ENCODE measurements around the gene SBF2.

Gene SBF2

DNA sequence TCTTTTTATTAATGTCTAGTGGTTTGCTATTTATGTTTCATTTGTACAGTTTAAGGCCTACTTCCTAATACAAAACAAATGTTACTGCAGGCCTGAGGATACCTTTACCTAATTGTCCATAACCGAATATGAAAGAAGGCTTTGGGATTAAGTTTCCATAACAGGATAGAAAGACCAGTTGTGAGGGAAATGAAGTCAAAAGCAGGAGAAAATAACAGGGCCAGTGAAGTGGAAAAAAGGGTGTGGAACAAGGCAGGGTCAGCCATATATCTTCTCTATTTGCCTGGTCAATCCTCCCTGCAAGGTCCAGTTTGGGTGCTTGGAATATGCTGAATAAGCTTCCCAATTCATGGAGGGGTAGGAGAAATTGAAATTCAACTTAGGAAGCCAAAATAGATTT lies 418.6 kb downstream of the SBF2 start:
- no peak for DNase-seq

- DNase-seq = no peak
Observed at GRCh38 chr11:9874466-9874865, 419.6 kb downstream of the SBF2 start.

- DNase-seq = no peak
Observed at GRCh38 chr11:9868641-9869040, 425.4 kb downstream of the SBF2 start.

DNA sequence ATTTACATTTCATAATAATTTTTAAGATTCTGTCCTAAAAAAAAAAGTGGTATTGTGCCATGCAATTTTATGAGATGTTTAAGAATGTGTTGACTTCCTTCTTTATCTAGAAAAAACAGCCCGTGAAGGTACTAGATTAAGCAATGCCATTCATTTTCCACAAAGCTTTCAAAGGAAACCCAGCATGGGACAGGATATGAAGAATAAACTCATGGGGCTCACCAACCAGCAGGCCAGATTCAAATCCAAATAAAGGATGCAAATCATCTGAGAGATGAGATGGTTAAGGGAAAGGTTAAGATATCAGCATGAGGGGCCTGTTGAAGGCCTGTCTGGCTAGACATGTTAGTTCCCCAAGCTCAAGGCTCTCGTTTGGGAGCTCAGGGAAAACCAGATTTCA lies 431.0 kb downstream of the SBF2 start:
- no peak for DNase-seq

- no peak for DNase-seq
Observed at GRCh38 chr11:9861860-9862725, 431.9 kb downstream of the SBF2 start.

DNA sequence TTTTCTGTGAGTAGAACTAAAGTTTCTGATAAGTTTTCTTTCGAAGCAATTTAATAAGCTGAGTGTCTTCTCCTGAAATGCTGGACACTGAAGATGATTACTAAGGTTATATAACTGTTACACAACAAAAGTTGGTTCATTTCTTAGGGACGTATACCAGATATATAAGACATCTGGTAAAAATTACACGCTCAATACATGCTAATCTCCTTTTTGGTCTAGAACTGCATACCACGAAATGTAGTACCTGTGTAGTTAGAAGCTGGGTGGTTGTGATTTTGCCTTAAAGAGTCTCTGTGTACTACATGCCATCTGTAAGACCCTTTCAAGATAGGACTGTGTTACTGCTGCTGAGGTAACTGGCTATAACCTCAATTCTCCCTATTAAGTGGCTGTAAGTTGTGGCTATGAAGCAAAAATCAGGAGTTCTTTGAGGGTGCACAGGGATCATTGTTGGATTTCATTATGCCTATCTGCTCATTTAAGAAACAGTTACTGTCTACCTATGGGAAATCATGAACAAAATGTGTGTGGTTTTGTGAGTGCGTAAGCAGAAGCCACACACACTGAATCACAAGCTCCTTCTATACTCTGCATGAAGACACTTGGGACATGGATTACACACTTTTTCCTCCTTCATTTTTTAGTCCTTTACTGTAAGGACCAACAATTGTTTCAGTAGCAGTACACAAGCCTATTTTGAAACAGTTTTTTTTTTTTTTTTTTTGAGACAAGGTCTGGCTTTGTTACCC lies 434.3 kb downstream of the SBF2 start:
- no peak for DNase-seq

- no peak for DNase-seq
Observed at GRCh38 chr11:9858822-9859221, 435.2 kb downstream of the SBF2 start.

DNA sequence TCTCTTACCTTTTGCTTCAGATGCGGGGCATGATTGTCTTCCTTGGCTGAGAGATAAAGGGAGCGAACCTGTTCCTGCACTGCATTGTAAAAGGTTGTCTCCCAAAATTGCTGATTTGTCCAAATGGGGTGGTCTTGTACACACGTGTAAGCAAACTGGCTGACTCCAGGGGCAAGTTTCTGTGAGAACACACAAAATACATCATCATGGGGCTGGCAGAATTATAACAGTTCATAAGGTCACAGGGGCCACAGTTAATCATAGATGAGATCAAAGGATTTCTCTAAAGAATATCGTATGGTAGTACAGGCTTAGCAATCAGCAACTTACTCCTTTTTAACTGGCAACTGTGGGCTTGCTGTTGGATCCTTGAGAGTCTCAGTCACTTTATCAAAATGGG lies 435.8 kb downstream of the SBF2 start:
- DNase-seq = no peak

DNA sequence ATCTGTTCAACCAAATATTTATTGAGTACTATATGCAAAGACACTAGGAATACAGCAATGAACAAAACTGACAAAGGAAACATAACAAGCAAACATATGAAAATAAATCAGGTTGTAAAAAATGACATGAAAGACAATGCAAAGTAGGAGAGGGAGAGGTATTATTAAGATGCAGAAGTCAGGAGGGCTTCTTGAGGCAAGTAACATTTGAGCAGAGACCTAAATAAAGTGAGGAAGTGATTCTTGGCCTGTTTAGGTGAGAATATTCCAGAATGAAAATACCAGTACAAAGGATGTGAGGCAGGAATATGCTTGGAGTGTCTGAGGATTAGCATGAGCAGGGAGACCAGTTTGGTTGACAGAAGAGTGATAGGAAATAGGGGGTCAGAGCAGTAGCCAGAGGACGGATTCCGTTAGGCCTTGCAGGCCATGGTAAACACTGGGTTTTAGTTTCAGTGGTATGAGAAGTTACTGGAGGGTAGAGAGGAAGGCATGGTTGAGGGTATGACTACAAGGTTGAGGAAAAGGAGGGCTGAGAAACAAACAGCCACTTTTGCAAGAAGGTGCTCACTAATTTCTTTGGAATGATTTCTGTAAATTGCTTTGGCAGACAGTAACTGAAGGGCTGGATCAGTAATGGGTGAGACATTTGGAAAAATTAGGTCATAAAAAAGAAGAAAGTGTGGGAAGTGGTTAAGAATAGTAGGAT lies 438.3 kb downstream of the SBF2 start:
- DNase-seq = no peak

GRCh38 chr11:9853929-9854552 lies 440.0 kb downstream of the SBF2 start:
- DNase-seq = no peak

DNA sequence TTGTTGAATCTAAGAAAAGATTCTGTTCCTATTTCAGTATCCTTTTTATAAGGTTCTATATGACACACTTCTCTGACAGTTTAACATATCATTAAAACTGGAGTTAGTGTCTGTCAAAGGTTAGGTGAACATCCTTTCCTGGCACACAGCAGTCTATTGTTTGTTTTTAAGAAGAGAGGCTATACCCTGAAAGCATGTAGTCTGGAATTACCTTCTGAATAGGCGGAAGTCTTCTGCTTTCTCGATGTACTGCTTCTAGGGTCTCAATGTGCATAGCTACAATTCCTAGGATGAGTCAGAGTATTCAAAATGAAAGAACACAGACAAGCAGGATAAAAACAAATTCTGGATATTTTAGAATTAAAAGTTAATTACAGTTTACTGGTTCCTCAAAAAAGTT lies 441.6 kb downstream of the SBF2 start:
- no peak for DNase-seq

DNA sequence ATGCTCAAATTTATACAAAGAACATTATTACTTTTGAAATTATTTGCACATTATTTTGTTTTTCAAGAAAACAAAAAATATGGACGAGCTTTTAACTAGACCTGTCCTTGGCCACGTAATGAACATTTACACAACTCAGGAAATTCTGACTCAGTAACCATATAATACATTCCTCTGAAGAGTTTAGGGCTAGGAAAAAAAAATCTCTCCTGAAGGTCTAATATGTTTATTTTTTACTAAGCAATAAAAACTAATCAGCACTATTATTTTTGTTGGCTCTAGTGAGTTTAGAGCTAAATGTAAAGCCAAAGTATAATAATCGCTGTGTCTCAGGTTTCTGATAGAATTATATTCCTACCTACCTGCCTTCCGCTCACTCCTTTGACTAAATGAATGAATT lies 442.7 kb downstream of the SBF2 start:
- no peak for DNase-seq

DNA sequence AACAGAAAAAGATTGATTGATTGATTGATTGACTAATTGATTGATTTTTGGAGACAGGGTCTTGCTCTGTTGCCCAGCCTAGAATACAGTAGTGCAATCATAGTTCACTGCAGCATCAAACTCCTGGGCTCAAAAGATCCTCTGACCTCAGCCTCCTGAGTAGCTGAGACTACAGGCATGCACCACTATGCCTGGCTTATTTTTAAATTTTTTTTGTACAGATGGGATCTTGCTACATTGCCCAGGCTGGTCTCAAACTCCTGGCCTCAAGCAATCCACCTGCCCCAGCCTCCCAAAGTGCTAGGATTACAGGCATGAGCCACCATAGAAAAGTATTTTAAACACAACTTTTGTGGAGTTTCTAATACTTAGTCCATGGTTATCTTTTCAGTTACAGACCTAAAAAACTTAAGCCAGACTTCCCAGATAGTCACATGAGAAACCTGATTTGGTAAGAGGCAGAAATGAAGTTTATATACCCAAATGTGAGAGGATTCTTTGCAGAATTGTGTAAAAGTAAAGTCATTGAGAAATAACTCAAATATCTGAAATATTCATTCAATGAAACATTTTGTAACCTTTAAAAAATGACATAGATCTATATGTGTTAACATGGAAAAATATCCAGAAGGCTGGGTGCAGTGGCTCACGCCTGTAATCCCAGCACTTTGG lies 443.7 kb downstream of the SBF2 start:
- no peak for DNase-seq

DNA sequence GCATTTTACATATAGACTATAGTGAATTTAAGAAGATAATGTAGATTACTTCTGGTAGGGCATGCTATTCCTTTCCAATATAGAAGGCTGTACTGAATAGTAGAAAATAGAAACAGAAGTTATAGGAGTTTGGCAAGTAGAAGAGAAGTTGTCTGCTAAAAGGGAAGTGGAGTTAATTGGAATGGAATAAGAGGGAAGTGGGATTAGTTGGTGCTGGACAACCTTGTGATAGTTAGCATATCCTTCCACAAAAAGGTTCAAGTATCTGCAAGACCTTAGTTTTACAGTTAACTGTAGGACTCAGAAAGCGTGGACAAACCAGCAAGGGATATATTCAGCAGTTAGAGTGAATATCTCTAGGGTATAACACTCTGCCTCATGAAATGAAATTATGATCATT lies 444.6 kb downstream of the SBF2 start:
- no peak for DNase-seq

DNA sequence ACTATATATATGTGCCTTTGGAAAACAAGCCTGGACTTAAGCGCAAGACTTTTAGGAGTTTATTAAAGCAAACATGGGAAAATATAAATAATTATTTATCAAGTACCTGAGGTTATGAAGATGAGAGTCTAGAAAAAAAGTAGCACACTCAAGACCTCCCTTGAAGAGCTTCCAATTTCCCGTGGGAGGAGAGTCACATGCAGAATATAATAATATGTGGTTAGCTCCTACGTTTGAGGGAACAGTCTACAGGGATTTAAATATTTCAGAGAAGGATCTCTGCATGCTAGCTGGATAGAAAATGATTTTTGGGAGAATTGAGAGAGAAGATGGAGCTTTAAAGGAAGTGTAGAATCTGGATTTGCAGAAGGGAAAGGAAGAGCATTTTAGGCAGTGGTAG lies 446.4 kb downstream of the SBF2 start:
- no peak for DNase-seq

DNA sequence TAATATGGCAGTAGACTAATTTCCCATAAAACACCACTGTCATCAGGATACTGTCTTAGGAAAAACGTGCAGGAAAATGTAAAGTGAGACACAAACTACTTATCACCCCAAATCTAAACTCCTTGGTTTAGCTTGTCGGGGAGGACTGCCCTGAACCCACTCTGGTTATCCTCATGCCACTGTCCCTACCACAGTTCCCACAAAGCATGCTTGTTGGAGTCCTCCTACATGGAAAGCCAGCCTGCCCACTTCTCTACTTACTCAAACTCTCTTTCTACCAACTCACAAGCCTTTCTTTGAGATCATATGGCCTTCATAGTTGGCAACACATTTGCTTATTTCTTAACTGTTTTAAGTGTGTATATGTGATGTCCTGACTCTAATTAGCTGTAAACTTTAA lies 451.1 kb downstream of the SBF2 start:
- no peak for DNase-seq

DNA sequence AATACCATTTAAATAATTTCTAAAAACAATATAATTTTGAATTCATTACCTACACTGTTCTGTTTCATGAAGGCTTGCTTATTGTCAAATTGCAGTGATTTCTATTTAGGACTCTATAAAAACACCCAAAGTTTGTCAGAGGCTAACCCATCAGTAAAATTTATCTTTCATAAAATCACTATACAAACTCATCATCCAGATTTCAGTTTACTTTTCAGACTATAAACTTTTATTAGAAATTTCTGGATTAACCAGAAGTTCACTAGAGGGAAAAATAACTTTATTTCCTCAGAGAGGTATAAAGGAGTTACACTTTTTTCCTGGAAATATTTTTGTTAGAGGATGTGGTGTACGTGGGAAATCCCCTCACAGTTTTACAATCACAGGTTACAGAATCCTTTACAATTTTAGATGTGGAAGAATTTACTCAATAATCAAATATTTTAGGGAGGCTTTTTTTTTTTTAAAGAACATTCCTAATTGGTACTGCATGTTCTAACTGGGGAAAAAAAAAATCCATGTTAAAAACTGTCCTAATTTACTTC lies 453.5 kb downstream of the SBF2 start:
- DNase-seq = no peak

GRCh38 chr11:9839550-9839949 lies 454.5 kb downstream of the SBF2 start:
- DNase-seq = no peak

DNA sequence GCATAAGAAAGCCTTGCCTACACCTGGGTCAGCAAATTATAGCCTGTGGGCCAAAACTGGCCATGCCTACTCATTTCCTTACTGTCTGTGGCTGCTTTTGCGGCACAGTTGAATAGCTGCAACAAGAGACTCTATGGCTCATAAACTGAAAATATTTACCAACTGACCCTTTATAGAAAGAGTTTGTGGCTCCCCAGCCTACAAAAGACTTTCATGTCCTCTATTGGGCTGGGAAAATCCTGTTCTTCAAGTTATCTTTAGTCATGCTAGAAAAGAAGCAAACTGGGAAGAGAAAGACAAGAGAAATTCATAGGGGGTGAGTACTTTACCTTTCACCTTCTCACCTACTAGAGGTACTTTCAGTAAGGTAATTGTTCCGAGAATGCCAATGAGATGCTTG lies 455.1 kb downstream of the SBF2 start:
- no peak for DNase-seq

- DNase-seq = no peak
Observed at GRCh38 chr11:9838229-9838628, 455.8 kb downstream of the SBF2 start.

DNA sequence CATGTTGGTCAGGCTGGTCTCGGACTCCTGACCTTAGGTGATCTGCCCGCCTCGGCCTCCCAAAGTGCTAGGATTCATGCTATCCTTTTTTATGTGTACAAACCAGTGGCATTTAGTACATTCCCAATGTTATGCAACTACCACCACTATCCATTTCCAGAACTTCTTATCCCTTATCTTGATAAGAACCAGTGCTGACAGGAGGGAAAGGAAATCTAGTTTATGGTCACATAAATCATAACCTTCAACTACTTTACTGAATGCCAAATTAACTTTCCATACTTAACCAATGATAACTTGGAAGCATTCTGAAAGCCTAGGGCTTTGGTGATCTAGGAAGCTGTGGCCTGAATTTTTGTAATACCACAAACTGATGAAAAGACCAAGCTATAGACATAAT lies 459.7 kb downstream of the SBF2 start:
- DNase-seq = no peak

- DNase-seq = no peak
Observed at GRCh38 chr11:9831122-9831521, 462.9 kb downstream of the SBF2 start.

All from NCI-H1092 (cell line).